ENCODE measurements around the gene F11R.

- TF ChIP-seq CTCF (IDR thresholded peaks at IDR 0.05) = no peak
- TF ChIP-seq POLR2A (IDR thresholded peaks at IDR 0.05) = no peak
- no peak for TF ChIP-seq EP300 (IDR thresholded peaks at IDR 0.05)
- no peak for TF ChIP-seq POLR2AphosphoS5 (IDR thresholded peaks at IDR 0.05)
These were observed 11.2 kb downstream of the F11R start for GRCh38 chr1:161009602-161010211.
